HG03196 (cell line): Measurements from ENCODE around the gene ZNF335.
"Not testable (repeated sequence)": the region's sequence is repeated elsewhere in the genome, so short reads cannot be mapped to it uniquely, and the experiment has no call there.

Experiments used
- ATAC-seq: cut with Tn5 transposase; IDR thresholded peaks from one replicate; pipeline ENCODE4 v1.9.1; 2021; ENCODE audit not compliant: unreplicated experiment

Gene ZNF335

DNA sequence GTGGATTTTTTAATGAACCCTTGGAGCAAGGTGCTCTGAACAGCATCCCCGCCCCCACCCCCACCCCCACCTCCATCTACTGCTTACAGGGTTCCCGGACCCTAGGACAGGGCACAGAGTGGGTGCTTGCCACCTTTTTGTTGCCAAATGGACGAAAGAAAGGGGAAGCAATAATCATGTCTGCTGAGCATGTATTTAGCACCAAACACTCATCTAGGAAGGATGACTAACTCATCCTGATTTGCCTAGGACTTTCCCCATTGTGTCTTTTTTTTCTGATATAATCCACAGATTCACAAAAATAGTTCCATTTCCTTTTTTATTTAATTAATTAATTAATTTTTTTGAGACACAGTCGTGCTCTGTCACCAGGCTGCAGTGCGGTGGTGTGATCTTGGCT lies 58.9 kb downstream of the ZNF335 start:
- no peak for ATAC-seq

DNA sequence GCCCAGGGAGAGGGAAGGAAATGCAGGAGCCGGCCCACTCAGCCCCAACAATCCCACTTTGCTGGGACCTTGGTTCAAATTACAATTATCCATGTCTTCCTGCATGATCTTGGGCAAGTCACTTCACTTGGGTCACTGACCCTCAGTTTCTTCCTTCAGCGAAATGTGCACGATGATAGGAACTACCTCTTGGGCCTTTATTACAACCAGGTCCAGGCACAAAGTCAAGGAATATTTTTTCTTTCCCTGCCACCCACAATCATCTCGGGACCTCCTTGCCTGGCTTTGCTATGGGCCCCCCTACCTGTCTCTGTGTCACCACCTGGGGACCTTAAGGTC lies 59.7 kb downstream of the ZNF335 start:
- no peak for ATAC-seq

DNA sequence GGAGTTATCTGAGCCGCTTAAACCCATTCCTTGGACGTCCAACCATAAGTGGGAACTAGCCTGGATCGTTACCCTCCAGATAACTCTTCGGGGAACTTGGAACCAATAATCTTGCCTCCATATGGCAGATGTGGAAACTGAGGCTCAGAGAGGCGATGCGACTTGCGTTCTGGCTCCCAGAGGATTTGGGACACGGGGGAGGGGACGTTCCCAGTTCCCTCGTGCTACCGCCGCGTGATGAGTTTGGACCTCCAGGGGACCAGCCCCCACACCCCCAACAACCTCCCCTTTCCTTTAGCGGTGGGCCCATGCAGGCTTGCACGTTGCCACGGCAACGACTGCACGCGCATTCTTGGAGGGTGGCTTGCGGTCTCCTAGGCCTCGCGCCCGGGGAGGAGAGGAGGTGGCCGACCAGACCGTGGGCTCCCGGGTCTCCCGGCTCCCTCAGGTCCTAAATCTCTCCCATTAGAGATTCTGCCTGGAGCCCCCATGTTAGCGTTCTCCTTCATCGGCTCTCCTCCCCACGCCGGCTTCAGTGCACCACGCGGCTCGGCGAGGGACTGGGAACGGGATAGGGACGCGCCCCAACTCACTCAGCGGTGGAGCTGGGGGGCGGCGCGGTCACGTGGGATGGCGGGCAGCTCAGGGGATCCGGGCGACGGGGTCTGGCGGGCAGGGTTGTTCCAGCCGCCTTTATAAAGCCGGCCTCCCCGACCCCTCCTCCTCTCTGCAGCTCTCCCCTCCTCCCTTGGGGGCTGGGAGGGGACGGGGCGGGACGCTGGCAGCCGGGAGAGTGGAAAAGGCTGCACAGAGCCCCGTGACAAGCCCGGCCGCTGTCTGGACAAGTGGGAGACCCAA lies 60.3 kb downstream of the ZNF335 start, which contains the start of gene PLTP:
Gene PLTP, minus strand, starts transcription at position 670 of the 858 bp plus-strand sequence. CDS start 703 bp downstream, outside the sequence.
- ATAC-seq = no peak

DNA sequence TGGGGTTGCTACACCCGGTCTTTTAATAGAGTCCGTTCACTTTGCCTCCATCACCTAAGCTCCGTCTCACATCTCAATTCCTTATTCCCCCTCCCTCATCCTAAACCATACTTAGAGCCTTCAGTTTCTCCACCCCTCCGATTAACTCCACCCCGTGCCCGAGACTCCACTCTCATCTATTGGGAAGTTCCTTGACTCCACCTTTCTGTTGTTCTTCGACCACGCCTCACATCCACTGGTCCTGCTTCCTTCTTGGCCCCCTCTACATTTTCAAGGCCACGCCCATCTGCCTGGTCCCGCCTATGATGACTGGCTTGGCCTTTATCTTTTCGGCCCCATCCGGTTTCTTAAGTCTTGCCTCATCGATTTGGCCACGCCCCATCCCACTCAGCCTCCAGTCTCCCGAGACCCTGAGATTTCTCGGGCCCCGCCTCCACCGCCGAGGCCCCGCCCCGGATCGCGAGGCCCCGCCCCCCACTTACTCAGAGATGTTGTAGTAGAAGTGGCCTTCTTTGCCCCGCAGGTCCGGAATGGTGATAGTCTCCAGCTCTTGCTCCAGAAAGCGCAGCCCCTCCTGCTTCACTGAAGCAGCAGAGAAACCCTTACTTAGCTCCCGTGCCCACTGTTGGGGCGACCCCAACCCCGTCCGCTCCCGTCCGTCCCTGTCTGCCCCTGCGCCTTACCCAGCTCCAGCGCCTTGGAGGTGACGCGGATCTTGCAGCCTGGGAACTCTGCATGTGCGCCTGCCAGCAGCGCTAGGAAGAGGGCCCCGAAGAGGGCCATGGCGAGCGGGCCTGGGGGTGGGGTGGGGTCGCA lies 61.1 kb downstream of the ZNF335 start:
- peak; percentile 87 for ATAC-seq

DNA sequence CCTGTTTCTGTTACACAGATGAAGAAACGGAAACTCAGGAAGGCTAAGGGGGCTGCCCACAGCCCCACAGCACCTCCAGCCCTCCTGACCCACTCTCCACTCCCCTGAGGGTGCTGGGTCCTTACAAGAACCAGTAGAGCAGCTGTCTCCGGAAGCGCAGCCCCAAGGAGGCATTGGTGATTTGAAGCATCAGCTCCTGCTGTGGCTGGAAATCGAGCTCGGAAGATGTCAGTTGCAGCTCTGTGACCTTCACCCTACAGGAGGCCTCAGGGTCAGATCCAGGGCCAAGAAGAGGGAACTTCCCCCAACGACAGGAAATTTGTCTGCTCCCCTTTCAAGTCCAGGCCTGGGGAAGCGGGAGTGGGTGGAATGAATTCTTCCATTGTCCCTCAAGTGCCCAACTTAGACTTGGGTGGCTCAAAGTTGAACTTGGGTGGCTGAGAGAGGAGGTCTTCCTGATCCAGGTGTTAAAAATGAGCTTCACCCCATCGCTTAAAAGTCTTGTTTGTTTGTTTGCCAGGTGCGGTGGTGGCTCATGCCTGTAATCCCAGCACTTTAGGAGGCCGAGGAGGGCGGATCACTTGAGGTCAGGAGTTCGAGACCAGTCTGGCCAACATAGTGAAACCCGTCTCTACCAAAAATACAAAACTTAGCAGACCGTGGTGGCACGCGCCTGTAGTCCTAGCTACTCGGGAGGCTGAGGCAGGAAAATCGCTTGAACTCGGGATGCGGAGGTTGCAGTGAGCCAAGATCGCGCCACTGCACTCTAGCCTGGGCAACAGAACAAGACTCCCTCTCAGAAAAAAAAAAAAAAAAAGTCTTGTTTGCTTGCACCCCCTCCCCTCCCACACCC lies 62.0 kb downstream of the ZNF335 start:
- no peak for ATAC-seq

DNA sequence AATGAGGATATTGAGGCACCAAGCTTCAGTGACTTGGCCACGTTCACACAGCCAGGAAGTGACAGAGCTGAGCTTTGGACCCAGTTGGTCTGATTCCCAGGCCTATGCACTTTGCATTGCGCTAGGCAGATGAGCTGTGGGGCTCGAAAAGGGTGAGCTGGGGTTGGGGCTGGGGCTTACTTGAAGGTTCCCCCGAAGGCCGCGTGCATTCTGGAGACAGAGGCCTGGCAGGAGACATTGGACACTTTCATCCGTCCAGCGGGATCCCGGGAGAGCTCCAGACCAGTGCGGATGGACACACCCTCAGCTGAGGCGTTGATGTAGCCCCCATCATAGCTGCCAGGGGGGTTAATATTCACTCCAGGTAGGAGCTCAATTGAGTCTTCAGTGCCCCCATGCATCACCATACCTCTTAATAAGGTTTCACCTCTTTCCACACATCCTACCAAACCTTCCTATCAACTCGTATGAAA lies 62.6 kb downstream of the ZNF335 start:
- ATAC-seq = no peak

DNA sequence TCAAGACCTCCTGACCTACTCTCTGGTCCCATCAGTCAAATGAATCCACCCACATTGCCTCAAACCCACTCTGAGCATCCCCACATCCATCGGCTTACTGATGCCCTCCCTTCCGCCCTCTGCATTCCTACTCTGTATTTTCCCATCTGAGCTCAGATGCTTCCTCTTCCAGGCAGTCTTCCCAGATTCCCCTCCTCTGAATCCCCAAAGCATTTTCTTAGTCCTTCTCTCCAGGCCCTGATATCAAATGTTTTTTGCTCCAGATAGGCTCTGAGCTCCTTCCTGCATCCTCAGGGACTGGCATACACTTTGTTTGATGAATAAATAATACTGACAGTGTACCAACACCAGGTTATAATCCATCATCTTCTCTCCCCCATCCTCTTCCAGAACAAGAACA lies 63.9 kb downstream of the ZNF335 start:
- no peak for ATAC-seq

DNA sequence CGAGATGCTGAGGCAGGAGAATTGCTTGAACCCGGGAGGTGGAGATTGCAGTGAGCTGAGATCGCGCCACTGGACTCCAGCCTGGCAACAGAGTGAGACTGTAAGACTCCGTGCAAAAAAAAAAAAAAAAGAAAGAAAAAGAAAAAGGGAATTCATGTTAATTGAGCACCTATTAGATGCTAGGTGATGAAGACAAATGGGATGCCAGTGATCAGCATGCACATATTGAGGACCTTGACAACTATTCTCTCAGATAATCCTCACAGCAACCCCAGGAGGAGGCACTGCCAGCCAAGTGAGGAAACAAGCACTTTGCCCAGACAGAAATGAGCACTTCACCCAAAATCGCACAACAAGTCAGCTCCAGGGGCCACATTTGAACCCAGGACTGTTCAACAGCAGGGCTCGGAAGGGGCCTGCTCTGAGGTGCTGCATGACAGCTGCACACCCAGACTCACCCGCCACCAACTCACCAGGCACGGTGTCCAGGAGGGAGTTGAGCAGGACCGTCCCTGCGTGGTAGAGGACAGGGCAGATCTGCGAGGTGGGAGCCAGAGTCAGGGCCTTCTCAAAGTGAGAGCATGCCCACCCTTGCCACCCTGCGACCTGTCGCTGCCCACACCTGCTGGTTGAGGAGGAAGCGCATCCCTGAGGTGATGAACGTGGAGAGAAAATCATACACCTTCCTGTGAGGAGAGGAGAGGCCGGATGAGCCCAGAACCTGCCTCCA lies 64.6 kb downstream of the ZNF335 start:
- ATAC-seq = no peak

DNA sequence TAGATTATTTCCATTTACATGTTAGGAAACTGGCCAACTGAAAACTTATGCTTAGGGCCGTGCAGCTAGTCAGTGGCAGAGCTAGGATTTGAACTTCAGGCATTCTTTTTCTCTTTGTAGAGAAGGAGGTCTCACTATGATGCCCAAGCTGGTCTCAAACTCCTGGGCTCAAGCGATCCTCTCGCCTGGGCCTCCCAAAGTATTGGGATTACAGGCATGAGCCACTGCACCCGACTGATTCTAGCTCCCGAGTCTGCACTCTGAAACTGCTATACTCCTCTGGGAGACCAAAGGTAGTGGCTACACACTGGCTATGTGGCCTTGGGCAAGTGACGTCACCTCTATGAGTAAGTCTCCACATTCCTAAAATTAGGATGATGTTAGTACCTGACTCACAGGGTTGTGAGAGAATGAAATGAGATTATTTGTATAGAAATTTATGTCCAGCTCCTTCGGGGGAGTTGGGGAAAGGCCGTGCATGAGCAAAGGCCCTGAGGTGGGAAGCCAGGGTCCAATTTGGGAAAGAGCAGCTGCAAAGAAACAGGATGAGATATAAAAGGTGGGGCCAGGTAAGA lies 66.4 kb downstream of the ZNF335 start:
- no peak for ATAC-seq

DNA sequence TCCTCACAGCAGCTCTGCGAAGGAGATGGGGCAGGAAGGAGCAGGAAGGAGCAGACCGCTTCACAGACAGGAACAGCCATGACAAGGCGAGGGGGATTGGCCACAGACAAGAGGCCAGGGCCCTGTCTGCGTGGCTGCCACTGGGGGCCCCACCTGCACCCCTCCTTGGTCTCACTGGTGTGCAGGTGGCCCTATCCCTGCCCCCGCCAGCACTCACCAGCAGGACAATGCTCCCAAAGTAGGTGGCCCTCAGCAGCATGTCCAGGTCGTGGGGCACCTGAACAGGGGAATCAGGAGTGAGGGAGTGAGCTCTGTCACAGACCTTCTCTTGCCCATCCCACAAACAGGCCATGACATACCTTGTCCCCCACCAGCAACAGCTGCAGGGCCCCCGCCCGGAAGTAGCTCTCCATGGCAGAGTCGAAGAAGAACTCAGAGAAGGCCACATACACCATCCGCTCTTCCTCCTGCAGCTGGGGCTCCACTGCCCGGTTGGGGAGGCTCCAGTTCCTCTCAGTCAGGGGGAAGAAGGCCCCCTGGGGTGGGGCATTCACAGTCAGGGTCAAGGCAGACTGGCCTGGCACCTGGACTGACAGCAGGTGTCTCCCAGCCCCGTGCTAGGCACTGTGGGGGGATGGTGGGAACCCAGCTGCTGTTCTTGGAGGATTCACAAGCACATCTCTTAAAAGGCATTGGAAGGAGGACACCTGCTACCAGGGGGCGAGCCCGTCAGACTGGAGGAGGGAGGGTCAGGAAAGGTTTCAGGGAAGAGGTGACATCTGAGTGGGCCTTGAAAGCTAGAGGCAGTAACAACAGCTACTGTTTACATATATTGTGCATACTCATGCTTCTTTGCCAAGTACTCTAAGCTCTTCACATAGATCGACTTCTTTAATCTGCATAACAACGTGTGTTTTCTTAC lies 67.2 kb downstream of the ZNF335 start:
- ATAC-seq = no peak

DNA sequence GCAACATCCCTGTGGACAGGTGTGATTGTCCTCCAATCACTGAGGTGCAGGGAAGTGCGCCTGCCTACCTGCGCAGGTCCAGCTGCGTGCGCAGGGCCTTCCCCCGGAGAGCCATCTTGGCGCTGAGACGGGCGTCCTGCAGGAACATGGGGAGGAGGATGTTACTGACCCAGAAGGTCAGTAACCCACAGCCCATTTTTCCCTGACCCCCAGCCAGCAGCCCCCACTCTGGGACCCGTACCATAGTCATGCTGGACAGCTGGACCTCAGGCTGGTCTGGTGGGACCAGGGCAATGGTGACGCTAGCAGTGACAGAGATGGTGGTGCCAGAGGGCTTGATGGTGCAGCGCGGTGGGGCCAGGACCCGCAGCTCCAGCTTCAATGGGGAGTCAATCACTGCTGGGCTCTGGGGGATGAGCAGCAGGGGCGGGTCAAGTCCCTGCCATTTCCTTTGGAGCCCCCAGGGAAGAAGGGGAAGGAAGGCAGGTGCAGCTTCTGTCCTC lies 69.8 kb downstream of the ZNF335 start:
- ATAC-seq = no peak

DNA sequence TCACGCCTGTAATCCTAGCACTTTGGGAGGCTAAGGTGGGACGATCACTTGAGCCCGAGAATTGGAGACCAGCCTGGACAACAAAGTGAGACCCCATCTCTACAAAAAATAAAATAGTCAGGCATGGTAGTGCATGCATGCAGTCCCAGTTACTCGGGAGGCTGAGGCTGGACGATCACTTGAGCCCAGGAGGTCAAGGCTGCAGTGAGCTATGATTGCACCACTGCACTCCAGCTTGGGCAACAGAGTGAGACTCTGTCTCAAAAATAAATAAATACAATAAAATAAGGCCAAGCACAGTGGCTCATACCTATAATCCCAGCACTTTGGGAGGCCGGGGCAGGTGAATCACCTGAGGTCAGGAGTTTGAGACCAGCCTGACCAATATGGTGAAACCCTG lies 70.7 kb downstream of the ZNF335 start:
- not testable (repeated sequence) for ATAC-seq

DNA sequence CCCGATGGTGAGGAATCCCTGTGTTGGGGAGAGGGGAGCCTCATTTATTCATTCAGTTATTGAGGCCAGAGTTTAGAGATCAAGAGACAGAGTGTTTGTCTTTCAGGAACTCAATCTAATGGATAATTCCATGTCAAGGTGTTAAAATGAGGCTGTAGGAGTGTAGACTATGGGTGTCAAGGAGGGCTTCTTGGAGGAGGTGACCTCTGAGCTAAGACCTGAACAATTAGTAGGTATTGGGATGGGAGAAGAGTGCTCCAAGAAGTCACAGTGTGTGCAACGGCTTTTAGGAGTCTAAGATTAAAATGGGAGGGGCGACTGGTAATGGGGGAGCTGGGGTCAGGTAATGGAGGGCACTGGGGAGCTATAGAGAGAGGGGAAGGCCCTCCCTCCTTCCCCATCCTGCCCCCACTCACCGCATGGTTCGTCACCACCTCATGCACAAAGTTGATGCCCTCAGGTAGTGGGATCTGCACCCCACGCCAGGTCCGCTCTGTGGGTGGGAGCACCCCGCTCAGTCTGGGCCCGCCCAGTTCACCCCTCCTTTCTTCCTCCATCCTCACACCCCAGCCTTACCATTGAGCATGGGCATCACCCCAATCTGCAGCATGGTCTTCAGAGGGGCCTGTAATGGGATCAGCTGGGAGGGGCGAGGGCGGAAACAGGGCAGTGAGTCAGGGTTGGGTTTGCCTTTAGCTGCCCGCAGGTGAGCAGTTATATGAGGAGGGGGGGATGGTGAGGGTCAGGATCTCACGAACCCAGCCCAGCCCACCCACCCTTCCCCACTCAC lies 72.8 kb downstream of the ZNF335 start:
- ATAC-seq = no peak
